GM10266 (cell line): ENCODE results near the gene MAN1B1.

Experiments
- DNase-seq: peaks from one replicate; pipeline ENCODE4 v3.0.0; 2012; ENCODE audit errors: extremely low spot score
- TF ChIP-seq, protein P1 (sequence below): IDR thresholded peaks from 2 replicates; pipeline ENCODE4 v1.5.1; 2012; ENCODE audit warnings: mild to moderate bottlenecking, low read depth; ENCODE audit not compliant: control insufficient read depth, insufficient read depth; ENCODE audit errors: missing control alignments

The MAN1B1 gene

DNA sequence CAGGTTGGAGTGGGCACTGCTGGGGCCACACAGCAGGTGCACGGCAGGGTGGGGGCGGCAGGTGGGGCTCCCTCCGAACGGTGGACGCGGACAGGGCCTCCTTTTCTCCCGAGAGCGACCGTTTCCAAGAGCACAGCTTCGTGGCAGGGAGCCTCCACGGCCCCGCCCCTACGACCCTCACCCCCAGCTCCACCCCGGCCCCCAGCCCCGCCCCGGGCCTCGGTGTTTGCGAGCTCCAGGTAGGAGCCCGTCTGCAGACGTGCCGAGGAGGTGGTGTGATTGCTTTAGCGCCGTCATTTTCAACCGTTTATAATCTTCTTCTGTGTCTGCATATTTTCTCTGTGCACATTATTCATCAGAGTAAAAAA, 61.0 kb downstream of the MAN1B1 start:
- no peak for DNase-seq
- TF ChIP-seq, protein P1, sequence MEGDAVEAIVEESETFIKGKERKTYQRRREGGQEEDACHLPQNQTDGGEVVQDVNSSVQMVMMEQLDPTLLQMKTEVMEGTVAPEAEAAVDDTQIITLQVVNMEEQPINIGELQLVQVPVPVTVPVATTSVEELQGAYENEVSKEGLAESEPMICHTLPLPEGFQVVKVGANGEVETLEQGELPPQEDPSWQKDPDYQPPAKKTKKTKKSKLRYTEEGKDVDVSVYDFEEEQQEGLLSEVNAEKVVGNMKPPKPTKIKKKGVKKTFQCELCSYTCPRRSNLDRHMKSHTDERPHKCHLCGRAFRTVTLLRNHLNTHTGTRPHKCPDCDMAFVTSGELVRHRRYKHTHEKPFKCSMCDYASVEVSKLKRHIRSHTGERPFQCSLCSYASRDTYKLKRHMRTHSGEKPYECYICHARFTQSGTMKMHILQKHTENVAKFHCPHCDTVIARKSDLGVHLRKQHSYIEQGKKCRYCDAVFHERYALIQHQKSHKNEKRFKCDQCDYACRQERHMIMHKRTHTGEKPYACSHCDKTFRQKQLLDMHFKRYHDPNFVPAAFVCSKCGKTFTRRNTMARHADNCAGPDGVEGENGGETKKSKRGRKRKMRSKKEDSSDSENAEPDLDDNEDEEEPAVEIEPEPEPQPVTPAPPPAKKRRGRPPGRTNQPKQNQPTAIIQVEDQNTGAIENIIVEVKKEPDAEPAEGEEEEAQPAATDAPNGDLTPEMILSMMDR, result no peak

GRCh38 chr9:137148242-137148641, 61.5 kb downstream of the MAN1B1 start:
- TF ChIP-seq, protein P1, result no peak
- DNase-seq, result no peak

DNA sequence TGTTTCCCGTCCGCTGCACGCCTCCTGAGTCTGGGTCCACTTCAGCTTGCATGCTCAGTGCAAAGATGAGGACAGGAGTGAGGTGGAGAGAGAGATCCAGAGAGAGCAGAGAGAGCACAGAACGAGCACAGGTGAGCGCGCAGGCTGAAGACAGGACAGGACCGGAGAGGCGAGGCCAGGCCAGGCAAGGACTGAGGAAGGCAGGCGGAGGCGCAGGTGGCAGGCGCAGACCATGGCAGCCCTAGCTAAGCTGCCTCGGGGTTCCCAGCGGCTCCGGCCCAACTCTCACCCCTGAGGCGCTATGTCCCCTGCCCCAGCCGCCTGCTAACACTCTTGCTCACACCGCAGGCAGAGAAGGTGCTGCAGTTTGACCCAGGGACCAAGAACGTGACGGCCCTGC, 61.9 kb downstream of the MAN1B1 start:
- TF ChIP-seq, protein P1, result no peak
- DNase-seq, result no peak

GRCh38 chr9:137149363-137149762, 62.6 kb downstream of the MAN1B1 start:
- TF ChIP-seq, protein P1, result no peak
- no peak for DNase-seq

- TF ChIP-seq, protein P1, result no peak
- peak; percentile 92 for DNase-seq
Measured at GRCh38 chr9:137149942-137150616, 63.3 kb downstream of the MAN1B1 start.

DNA sequence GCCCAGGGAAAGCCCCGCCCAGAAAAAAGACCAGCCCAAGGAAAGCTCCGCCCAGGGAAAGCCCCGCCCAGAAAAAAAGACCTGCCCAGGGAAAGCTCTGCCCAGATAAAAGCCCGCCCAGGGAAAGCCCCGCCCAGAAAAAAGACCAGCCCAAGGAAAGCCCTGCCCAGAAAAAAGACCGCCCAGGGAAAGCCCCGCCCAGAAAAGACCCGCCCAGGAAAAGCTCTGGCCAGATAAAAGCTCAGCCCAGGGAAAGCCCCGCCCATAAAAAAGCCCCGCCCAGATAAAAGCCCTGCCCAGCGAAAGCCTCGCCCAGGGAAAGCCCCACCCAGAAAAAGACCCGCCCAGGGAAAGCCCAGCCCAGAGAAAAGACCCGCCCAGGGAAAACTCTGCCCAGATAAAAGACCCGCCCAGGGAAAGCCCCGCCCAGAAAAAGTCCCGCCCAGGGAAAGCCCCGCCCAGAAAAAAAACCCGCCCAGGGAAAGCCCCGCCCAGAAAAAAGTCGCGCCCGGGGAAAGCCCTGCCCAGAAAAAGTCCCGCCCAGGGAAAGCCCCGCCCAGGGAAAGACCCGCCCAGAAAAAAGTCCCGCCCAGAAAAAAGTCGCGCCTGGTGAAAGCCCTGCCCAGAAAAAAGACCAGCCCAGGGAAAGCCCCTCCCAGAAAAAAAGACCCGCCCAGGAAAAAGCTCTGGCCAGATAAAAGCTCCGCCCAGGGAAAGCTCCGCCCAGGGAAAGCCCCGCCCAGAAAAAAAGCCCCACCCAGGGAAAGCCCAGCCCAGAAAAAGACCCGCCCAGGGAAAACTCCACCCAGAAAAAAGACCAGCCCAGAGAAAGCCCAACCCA, 64.1 kb downstream of the MAN1B1 start:
- peak; percentile 94 for DNase-seq
- TF ChIP-seq, protein P1, result no peak
